Epidermal melanocyte (primary cell): ENCODE measurements around the gene ALK.

Experiments
- DNase-seq: peaks from one replicate; pipeline ENCODE4 v3.0.0; 2011; ENCODE audit warnings: low spot score; ENCODE audit not compliant: insufficient read length

The ALK gene

DNA sequence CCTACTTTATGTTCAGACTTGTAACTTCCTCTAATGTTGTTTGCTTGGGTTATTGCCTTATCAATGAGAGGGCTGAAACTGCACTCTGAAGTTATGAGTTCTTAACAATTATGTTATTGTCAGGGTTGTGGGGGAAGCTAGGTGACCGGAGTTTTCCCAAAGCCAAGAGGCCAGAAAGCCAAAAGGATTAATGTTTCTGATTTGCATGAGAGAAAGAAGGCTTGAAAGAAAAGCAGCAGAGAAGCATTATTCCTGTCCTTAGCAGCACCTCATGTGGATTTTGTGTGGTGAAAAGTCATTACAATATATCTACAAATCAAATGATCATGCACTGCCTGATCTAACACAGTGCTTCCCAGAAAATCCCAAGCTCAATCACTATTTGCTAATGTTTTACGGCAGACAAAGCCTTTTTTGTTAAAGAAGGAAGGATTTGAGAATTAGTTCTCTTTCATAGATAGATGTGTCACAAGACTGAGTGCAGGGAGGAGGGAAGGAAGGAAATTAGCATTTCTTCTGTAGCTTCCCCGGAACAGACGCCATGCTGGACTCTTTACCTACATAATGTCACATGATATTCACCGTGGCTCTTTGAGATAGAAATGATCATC is 203.2 kb downstream of the ALK start:
- DNase-seq, result peak; percentile 36

DNA sequence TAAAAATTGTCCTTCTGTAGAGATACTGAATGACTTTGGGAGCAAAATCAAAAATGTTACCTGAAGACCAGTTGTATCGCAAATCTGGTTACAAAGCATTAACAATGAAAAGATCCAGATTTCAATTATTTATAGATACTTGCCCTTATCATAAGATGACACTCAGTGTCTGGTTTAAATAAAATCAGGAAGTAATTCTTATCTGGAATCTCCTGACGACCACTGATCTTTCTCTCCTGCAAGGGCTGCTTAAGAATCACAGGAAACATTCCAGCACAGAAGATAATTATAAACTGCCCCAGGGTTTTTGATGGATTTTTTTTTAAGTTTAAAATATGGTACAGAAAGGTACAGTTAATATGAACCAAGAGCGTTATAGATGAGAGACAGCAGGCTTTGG is 205.7 kb downstream of the ALK start:
- DNase-seq, result no peak

DNA sequence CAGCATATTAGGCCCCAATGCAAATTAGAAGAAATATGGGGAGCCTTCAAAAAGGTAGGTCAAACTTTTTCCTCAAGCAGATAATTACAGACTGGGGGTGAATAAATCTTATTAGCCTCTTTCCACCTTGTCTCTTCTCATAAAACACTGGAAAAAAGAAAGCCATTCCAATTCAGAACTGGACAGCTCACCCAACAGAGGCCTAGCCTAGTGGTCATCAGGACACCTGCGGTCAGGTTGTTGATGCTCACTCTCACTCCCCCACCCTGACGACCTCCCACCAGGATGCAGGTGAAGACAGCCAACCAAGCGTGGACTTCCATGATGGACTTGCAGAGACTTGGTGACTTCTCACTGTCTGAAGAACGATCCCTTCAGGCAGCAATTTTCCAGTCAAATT is 207.1 kb downstream of the ALK start:
- no peak for DNase-seq

GRCh38 chr2:29706171-29706720 is 215.1 kb downstream of the ALK start:
- DNase-seq, result no peak

DNA sequence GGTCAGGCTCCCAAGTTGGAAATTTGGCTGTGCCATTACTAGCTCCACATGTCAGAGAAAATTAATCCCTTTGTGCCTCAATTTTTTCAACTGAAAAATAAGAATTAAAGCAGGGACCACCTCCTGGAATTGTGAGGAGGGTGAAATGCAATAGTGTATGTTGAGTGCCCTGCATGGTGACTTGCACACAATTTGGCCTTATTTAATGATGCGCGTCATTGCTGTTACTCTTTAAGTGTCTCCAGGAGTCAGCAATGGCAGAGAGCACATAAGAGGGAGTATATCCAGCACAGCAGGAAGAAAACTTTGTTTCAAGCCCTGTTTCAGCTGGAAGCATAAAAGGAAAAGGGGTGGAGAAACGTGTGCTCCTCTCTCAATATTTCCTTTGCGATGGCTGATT is 215.8 kb downstream of the ALK start:
- DNase-seq, result no peak

DNA sequence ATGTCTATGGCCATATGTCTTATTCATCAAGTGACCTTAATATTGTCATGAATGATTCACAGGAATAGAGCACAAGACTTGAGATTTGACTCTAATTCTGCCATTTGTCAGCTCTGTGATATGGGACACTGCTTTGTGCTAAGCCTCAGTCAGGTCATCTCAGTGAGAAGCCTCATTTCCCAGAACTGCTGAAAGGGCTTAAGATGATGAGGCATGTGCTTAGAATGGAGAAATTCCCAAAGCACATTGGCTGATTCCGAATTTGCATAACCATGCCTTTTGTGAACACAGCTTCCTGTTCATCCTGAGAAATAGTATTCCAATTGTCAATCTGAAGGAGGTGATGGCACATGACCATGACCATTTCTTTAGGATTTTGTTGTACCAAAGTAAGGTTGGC is 218.1 kb downstream of the ALK start:
- no peak for DNase-seq

DNA sequence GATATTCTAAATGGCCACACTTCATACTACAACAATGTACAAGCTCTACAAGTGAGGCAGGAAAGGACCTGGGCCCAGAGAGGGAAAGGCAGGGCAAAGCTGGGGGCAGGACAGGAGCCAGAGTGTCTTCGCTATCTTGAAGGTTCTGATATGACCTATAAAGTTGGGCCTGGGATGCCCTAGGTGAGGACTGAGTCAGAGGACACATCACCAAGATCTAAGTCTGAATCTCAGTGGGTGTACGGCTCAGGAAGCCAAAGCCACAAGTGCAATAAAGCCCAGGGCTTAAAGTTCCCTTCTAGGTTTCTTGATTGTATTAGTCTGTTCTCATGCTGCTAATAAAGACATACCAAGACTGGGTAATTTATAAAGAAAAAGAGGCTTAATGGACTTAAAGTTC is 219.1 kb downstream of the ALK start:
- no peak for DNase-seq

GRCh38 chr2:29700560-29700959 is 220.8 kb downstream of the ALK start:
- DNase-seq, result no peak

DNA sequence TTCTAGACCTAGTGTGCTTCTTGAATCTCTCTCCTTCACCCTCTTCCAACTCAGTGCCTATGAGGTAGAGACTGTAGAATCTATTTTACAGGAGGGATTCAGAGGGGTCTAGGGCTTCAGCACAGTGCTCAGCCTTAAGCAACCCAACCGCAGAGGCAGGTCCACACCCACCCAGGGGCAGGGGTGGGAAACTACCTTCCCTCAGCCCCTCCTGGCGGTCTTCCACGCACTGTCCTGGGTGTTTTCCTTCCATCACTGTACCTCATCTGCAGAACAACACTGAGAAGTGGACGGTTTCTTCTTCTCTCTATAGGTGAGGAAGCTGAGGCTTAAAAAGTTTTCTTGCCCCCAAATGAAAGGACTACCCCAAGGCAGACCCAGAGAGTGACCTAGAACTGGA is 222.3 kb downstream of the ALK start:
- no peak for DNase-seq

- DNase-seq, result no peak
These were observed 223.2 kb downstream of the ALK start for GRCh38 chr2:29698216-29698615.

- no peak for DNase-seq
These were observed 223.7 kb downstream of the ALK start for GRCh38 chr2:29697715-29698114.

DNA sequence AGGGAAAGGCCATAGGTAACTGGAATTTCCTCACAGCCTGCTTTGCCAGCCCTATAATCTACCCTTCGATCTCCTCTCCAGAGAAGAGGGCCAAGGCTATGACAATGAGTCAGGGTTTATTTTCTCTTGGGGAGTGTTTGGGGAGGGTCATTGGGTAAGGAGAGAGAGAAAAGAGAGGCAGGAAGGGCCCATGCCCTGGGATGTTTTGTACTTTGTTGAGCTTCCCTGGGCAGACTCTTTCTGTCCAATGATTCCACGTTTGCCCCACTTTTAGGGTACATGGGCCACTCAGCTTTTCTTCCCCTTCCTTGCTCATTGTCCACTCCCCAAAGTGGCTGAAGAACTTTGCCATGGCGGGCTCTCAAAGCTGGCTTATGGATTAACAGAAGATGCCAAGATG is 224.2 kb downstream of the ALK start:
- no peak for DNase-seq

GRCh38 chr2:29694741-29695140 is 226.6 kb downstream of the ALK start:
- DNase-seq, result no peak

DNA sequence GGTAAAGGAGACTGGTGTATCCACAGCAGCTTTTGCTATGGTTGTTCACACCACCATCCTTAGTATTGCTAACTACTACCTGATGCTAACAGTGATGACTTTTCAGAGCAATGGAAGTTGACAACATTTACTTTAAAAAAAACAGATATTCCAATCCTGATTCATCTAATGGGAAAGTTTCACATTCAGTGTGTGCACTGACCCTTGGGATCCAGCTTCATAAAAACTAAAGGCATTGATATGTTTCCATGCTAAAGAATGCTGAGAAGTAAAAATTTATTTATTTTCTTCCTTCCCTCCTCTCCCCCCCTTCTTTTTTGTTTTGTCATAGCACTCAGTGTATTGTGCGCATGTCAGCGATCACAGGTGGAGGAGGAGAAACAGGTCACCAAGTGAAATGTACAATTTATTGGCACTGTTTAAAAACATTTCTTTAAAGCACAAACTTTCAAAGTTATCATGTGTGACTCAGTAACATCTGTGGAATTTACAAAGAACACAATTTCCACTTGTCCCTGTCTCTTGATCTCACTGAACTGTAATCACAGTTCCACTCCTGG is 229.9 kb downstream of the ALK start:
- no peak for DNase-seq

DNA sequence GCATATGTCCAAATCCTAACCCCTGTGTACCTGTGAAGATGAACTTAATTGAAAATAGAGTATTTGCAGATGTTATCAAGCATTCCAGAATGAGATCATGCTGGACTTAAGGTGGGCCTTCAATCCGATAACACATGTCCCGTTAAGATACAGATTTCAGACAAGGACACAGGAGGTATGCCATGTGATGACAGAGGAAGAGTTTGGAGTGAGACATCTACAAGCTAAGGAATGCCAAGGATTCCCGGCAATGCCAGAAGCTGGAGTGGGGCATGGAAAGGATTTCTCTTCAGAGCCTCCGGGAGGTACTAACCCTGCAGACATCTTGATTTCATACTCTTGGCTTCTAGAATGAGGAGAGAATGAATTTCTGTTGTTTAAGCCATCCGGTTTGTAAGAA is 231.7 kb downstream of the ALK start:
- no peak for DNase-seq

- no peak for DNase-seq
These were observed 233.0 kb downstream of the ALK start for GRCh38 chr2:29688429-29688828.

DNA sequence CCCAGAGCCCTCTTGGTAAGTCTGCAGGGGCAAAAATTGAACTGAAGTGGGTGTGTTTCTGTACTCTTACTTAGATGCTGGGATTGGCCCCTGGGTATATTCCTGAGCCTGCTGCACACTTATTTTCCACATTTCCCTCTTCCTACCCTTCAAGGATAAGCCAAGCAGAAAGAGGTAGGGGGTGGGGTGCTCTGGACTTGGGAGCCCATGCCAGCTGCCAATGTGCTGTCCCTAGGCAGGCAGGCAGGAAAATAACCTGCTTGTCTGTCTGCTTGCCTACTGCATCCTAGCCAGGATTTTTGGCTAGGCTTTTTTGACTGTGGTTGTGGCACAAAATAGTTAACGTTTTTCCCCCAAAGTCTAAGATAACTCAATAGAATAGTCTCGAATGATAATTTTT is 234.3 kb downstream of the ALK start:
- no peak for DNase-seq

DNA sequence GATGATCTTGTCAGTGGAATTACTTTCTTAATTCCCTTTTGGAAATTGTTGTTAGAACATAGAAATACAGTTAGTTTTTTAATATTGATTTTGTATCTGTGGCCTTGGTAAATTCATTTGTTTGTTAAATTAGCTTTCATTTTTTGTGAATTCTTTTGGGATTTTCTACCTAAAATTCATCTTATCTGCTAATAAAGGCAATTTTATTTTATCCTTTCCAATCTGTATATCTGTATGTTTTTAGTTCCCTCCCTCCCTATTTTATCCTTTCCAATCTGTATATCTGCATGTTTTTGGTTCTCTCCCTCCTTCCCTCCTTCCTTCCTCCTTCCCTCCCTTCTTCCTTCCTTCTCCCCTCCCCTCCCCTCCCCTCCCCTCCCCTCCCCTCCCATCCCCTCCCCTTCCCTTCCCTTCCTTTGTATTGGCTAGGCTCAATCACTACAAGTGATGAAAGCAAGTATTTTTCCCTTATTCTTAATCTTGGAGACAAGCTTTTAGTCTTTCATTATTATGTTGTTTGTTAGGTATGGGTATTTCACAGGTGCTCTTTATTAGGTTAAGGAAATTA is 244.4 kb downstream of the ALK start:
- DNase-seq, result no peak

DNA sequence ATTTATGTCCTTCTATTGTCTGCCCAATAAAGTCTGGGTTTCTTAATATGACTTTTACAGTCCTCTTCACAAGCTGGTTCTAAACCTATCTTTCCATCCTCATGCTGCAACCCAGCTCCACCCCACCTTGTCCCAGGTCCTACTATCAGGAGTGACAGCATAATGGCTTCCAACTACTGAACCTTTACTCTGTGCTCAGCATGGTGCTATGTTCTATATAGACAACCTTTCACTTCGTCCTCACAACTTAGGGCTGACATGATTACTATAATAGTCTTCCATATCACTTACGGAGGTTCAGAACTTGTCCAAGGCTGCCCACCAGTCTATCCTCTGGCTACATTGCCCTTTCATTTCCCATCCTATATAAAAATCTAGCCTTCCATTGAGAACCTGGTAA is 256.8 kb downstream of the ALK start:
- no peak for DNase-seq

- DNase-seq, result no peak
These were observed 258.1 kb downstream of the ALK start for GRCh38 chr2:29663268-29663667.

DNA sequence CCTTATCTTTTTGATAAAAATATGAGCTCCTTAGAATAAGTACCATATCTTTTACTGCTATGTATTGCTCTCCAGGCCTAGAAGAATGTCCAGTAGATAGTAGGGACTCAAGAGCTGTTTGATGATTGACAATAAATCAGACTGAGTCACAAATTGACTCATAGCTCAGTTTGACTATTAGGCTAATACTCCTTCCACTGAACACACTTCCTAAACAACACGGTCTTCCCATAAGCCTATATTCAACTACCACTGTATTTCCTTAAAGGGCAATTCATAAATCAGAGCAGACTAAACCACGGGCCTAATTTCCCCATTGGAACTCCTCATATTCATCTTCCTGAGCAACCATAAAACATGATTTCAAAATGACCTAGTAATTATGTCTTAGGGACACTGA is 258.5 kb downstream of the ALK start:
- DNase-seq, result no peak

GRCh38 chr2:29660201-29660600 is 261.2 kb downstream of the ALK start:
- no peak for DNase-seq

GRCh38 chr2:29659178-29659577 is 262.2 kb downstream of the ALK start:
- no peak for DNase-seq
